Stimulated activated naive CD8-positive, alpha-beta T cell treated with anti-CD3 and anti-CD28 coated beads, Interleukin-15, Interleukin-2, amounts not matched to agents 100 ng/mL and 50 ng/mL, for 24 hours (primary cell): ENCODE results near the gene C2orf72.
A peak's percentile ranks its signal among the peaks of the same experiment; 100 is the strongest.
"Not testable (repeated sequence)": the region's sequence is repeated elsewhere in the genome, so short reads cannot be mapped to it uniquely, and the experiment has no call there.

Experiments
- H3K27ac Mint-ChIP-seq: one replicate; pipeline ENCODE4 v1.8.0; 2021; ENCODE audit warnings: mild to moderate bottlenecking, mixed read lengths
- H3K27me3 Mint-ChIP-seq: one replicate; pipeline ENCODE4 v1.8.0; 2021; ENCODE audit warnings: mixed read lengths
- H3K36me3 Mint-ChIP-seq: one replicate; pipeline ENCODE4 v1.8.0; 2021; ENCODE audit warnings: low read depth, mixed read lengths
- H3K4me1 Mint-ChIP-seq: one replicate; pipeline ENCODE4 v1.8.0; 2021; ENCODE audit warnings: low read depth, mixed read lengths
- H3K4me3 Mint-ChIP-seq: one replicate; pipeline ENCODE4 v1.8.0; 2021; ENCODE audit warnings: mild to moderate bottlenecking, mixed read lengths
- H3K9me3 Mint-ChIP-seq: one replicate; pipeline ENCODE4 v1.8.0; 2021; ENCODE audit warnings: mixed read lengths

C2orf72 gene

DNA sequence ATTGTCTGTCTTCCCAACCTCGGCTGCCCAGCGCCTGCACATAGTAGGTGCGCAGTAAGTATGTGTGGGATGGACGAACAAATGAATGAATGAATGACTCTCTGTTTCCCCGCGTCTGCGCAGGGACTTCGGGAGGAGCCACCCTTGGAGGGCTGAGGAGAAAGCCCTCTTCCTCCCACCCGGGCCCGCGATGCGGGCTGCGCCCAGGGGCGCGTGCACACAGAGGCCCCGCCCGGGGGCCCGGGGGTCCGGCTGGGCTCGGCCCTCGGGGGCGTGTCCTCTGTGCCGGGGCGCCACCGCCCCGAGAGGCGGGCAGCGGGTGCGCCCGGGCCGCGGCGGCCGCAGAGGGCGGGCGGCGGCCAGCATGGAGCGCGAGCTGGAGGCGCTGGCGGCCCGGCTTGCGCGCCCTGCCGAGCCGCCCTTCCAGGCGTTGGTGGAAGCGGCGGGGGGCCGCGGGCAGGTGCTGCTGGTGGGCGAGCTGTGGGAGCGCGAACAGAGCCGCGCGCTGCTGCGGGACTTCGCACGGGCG, at the start of gene C2orf72:
TSS of gene C2orf72 (plus strand) at position 322 of the 529 bp plus-strand sequence. CDS start at position 365, 43 bp downstream.
- H3K4me1 Mint-ChIP-seq = peaks cover 3% of the 10 kb centered on the region
- no peaks in the 10 kb centered on the region for H3K36me3 Mint-ChIP-seq
- H3K9me3 Mint-ChIP-seq = no peaks in the 10 kb centered on the region
- H3K27ac Mint-ChIP-seq = no peak within 1 kb of the TSS
- H3K4me3 Mint-ChIP-seq = peak within 1 kb of the TSS; percentile 33
- H3K27me3 Mint-ChIP-seq = peaks cover 82% of the 10 kb centered on the region

DNA sequence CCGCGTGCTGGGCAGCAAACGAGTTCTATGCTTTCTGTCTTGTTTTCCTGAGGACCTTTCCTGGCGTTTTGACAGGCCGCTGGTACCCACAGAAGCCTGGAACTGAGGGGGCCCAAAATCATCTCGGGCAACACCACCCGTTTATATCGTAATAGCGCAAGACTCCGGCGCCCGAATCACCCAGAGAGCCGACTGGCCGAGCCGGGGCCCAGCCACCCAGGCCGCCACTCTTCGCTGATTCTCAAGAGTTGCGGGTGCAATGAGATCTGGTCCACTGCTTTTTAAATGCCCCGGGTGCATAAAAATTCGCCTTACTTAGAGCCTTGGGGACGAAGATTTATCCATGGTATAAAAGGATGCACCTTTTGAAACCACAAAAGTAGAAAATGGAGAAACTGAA, 47.6 kb upstream of the C2orf72 start:
- Mint-ChIP-seq H3K27me3 (peaks cover 39% of the 10 kb centered on the region), H3K36me3 (no peaks in the 10 kb centered on the region), H3K4me1 (peaks cover 27% of the 10 kb centered on the region), H3K27ac (no peak overlapping the region), H3K4me3 (no peak overlapping the region), H3K9me3 (no peaks in the 10 kb centered on the region)

DNA sequence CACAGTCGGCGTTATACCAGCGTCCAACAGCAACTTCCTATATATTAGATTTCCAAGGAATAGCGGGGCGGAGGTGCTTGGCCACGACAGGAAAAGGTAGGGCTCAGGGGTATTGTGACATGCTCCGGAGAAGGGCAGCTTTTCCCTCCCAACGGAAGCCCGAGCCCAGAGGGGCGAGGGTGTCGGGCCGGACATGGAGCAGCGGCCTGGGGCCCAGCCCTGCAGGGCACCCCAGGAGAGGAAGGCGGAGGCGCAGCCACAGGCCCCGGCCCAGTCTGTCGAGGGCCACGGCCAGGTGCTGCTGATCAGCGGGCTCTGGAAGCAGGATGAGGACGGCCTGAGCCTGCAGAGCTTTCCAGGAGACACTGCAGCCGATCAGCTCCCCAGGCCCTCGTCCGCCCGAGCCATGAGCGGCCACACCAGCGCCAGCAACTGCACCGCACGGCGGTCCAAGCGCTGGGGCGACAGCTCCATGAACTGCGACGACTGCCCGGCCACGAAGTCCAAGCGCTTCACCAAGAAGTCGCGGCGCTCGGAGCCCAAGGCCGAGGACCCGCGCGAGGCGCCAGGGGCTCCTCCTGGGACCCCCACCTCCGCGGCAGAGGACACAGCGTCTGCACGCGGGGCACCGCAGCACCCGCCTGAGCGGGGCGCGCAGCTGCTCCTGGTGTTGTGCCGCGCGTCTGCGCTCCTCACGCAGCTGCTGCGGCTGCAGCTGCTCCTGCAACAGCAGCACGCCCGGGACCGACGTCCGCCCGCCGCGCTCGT, 47.0 kb upstream of the C2orf72 start:
- Mint-ChIP-seq H3K9me3 (no peaks in the 10 kb centered on the region), H3K27ac (no peak overlapping the region), H3K4me3 (no peak overlapping the region), H3K4me1 (peaks cover 21% of the 10 kb centered on the region), H3K27me3 (peaks cover 43% of the 10 kb centered on the region), H3K36me3 (no peaks in the 10 kb centered on the region)

DNA sequence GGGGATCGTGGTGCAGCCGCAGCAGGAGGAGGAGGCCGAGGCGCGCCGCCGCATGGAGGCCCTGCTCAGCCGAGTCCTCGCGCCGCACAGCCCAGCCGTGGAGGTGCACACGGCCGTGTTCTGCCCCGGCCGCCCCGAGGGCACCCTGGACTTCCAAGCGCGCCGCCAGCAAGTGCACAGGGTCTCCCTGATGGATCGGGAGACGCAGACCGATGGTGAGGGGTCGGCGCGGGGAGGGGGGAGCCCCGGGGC, 46.5 kb upstream of the C2orf72 start:
- H3K4me1 Mint-ChIP-seq = peaks cover 16% of the 10 kb centered on the region
- H3K27ac Mint-ChIP-seq = no peak overlapping the region
- H3K4me3 Mint-ChIP-seq = no peak overlapping the region
- H3K27me3 Mint-ChIP-seq = peaks cover 44% of the 10 kb centered on the region
- no peaks in the 10 kb centered on the region for H3K36me3 Mint-ChIP-seq
- no peaks in the 10 kb centered on the region for H3K9me3 Mint-ChIP-seq

DNA sequence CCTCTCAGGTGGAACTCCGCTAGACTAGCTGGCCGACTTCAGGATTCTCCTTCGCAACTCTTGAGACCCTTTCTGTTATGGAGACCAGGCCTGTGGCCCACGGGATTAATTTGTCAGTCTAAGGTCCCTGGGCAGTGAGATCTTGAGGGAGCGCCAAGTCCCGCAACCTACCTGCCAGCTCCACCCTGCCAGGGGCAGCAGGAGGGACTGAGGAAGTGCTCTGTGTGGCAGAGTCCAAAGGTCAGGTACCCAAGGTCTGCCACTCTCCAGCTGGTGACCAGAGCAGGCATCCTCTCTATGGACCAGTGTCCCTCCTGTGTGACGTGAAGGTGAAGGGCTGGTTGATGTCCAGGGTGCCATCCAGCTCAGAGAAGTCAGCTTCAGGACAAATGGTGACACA, 45.7 kb upstream of the C2orf72 start:
- Mint-ChIP-seq H3K27ac (no peak overlapping the region), H3K4me3 (no peak overlapping the region), H3K36me3 (no peaks in the 10 kb centered on the region), H3K27me3 (peaks cover 44% of the 10 kb centered on the region), H3K9me3 (no peaks in the 10 kb centered on the region), H3K4me1 (peaks cover 8% of the 10 kb centered on the region)

DNA sequence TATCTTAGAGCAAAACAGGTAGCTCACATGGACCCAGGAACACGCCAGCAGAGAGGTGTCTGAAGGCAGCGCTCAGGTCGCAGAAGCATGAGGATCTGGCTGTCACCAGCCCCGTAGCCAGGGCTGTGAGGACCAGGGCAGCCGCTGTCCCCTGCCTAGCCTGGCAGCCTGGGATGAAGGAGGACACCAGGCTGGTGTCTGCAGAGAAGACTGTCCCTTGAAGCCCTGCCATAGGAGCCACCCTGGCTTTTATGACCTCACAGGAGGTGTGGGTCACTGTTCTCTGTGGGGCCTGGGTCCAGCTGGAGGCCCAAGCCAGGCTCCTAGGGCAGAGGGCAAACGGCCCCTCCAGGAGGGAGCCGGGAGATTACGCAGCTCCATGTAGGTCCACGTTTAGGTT, 41.5 kb upstream of the C2orf72 start, which contains the start of gene SPATA3:
TSS of gene SPATA3 (plus strand) at position 301 of the 400 bp plus-strand sequence. CDS start 113 bp downstream, outside the sequence.
- H3K36me3 Mint-ChIP-seq = peaks cover 6% of the 10 kb centered on the region
- peaks cover 7% of the 10 kb centered on the region for H3K9me3 Mint-ChIP-seq
- no peaks in the 10 kb centered on the region for H3K4me1 Mint-ChIP-seq
- H3K27ac Mint-ChIP-seq = no peak within 1 kb of the TSS
- no peak within 1 kb of the TSS for H3K4me3 Mint-ChIP-seq
- peaks cover 71% of the 10 kb centered on the region for H3K27me3 Mint-ChIP-seq

DNA sequence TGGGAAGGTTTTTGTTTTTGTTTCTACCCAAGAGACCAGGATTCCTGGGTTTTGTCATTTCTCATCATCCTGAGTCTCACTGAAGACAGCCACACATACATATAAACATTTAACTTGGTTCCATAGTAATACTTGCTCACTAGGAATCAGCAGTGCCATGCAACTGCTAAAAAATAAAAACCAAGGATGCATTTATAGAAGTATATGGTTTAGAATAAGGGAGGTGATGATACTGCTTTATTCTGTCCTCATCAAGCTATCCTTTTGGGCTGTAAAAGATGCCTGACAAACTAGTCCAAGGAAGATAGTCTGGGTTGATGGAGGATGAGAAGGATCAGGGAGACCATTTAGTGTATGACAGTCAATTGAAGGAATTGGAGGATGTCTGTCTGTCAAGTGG, 40.7 kb upstream of the C2orf72 start:
- H3K9me3 Mint-ChIP-seq = peaks cover 7% of the 10 kb centered on the region
- H3K4me1 Mint-ChIP-seq = no peaks in the 10 kb centered on the region
- H3K36me3 Mint-ChIP-seq = peaks cover 6% of the 10 kb centered on the region
- peaks cover 73% of the 10 kb centered on the region for H3K27me3 Mint-ChIP-seq
- no peak overlapping the region for H3K27ac Mint-ChIP-seq
- no peak overlapping the region for H3K4me3 Mint-ChIP-seq

DNA sequence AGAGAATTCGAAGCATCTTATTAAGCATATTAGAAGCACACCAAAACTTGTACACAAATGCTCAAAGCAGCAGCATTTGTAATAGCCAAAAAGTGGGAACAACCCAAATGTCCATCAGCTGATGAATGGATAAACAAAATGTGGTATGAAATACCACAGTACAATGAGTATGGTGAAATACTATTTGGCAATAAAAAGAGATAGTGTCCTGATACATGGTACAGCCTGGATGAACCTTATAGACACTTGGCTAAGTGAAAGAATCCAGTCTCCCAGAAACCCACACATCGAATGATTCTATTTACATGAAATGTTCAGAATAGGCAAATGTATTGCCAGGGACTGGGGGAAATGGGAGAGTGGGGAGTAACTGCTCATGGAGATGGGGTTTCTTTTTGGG, 38.4 kb upstream of the C2orf72 start:
- H3K27ac Mint-ChIP-seq = no peak overlapping the region
- H3K9me3 Mint-ChIP-seq = peaks cover 7% of the 10 kb centered on the region
- H3K4me3 Mint-ChIP-seq = no peak overlapping the region
- no peaks in the 10 kb centered on the region for H3K4me1 Mint-ChIP-seq
- H3K27me3 Mint-ChIP-seq = peaks cover 60% of the 10 kb centered on the region
- H3K36me3 Mint-ChIP-seq = peaks cover 6% of the 10 kb centered on the region

DNA sequence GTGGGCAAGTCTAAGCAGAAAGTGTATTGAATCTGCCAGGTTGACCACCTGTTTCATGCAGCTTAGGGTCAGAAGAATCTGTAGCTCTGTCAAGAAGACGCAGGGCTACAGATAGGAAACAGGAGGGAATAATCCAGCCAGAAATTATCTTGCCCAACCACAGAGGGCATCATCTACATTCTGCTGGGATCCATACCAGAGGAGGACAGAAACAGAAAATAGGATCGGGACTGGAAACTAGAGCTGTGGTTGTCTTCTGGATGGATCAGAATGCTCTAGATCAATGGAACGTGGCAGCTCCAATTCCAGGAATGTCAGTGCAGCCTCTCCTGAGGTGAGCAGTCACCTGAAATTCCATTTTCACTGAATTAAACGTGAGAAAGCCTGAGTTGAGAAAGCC, 37.8 kb upstream of the C2orf72 start:
- Mint-ChIP-seq H3K4me1 (no peaks in the 10 kb centered on the region), H3K27me3 (peaks cover 56% of the 10 kb centered on the region), H3K36me3 (peaks cover 6% of the 10 kb centered on the region)

DNA sequence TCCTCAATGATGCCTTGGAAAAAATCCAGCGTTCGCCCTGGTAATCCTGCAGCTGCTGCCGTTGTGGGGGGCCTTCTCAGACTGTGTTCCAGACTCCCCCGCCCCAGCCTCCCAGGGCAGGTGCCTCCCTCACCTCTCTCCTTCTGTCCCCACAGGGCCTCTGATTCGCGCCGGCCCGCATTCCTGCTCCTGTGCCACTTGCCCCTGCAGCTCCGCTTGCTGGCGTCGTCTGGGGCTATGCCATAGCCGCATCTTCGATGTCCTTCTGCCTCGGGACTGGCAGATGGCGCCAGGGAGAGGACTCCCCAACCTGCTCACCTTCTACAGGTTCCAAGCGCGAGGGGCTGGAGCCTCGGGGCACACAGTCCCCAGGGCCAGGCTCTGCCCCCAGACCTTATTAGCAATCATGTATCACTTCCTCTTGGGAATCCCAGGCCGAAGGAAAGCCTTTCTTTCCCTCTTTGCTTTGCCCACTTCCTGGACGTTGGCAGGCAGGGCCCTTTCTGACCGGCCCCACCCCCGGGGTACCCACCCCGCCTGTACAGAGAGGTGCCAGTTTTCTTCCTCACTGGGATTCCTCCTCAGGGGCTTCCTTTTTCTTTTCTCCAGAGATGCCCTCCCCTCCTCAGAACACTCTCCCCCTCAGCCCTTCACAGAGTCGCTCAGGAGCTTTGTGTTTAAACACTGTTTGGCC, 37.0 kb upstream of the C2orf72 start:
- Mint-ChIP-seq H3K36me3 (peaks cover 6% of the 10 kb centered on the region), H3K4me3 (no peak overlapping the region), H3K4me1 (no peaks in the 10 kb centered on the region), H3K27ac (no peak overlapping the region), H3K9me3 (peaks cover 16% of the 10 kb centered on the region), H3K27me3 (peaks cover 52% of the 10 kb centered on the region)

More for the DNA sequence above, 37.8 kb upstream of the C2orf72 start:
- no peak overlapping the region for H3K27ac Mint-ChIP-seq
- peaks cover 7% of the 10 kb centered on the region for H3K9me3 Mint-ChIP-seq
- H3K4me3 Mint-ChIP-seq = no peak overlapping the region

DNA sequence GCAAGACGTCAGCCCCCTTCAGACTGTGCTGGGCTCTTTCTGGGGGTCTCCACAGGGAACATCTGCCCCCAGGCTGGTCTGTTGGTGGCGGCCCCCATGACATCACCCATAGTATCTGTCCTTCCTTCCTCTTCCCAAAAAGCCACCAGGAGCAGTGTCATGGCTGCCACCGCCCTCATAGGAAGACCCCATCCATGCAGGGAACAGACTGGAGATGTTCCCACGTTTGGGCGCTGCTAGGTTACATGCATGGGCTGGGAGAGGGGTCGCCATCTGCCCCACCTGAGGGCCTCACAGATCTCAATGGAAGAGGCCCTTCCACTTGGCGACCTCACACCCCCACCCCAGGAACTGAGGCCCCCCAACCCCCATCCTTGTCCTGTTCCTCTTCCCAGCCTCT, 36.3 kb upstream of the C2orf72 start:
- Mint-ChIP-seq H3K4me1 (no peaks in the 10 kb centered on the region), H3K9me3 (peaks cover 19% of the 10 kb centered on the region), H3K4me3 (no peak overlapping the region), H3K27ac (no peak overlapping the region), H3K27me3 (peaks cover 51% of the 10 kb centered on the region), H3K36me3 (peaks cover 6% of the 10 kb centered on the region)

DNA sequence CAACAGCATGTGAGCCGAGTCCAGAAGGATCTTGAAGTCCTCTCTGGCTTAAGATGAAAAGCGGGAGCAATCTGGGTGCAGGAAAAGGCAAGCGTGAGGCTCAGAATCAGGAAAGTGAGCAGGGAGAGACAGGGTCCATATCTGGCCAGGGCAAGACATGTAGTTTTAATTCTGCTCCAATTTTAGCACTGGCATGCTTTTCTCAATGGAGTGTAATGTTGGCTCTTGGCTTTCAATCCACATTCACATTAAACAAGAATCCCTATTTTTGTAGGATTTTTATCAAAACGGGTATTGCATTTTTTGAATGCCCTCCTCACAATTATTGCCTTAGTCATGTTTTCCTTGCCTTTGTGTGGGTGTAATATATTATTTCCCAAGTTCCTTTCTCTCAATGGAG, 35.4 kb upstream of the C2orf72 start:
- H3K4me3 Mint-ChIP-seq = no peak overlapping the region
- peaks cover 16% of the 10 kb centered on the region for H3K9me3 Mint-ChIP-seq
- peaks cover 3% of the 10 kb centered on the region for H3K36me3 Mint-ChIP-seq
- peaks cover 48% of the 10 kb centered on the region for H3K27me3 Mint-ChIP-seq
- H3K4me1 Mint-ChIP-seq = no peaks in the 10 kb centered on the region
- H3K27ac Mint-ChIP-seq = no peak overlapping the region

DNA sequence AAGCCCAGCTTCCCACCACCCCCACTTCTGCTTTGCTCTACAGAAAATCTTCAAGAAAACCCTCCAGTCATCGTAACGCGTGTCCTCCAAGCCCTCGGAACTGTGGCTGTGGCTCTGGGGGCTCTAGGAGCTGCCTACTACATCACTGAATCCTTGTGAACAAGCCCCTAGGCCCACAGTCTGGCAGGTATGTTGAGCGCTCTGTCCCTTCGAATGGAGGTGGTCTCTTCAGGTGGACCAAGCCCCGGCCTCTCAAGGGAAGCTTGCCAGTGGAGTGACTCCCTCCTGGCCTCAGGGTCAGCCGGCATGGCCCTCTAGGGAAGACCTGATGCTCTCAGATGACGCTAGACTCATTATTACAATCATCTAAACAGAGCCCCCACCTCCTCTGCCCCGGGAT, 34.7 kb upstream of the C2orf72 start:
- no peak overlapping the region for H3K27ac Mint-ChIP-seq
- H3K36me3 Mint-ChIP-seq = no peaks in the 10 kb centered on the region
- H3K4me3 Mint-ChIP-seq = no peak overlapping the region
- H3K27me3 Mint-ChIP-seq = peaks cover 44% of the 10 kb centered on the region
- H3K4me1 Mint-ChIP-seq = no peaks in the 10 kb centered on the region
- H3K9me3 Mint-ChIP-seq = peaks cover 12% of the 10 kb centered on the region

DNA sequence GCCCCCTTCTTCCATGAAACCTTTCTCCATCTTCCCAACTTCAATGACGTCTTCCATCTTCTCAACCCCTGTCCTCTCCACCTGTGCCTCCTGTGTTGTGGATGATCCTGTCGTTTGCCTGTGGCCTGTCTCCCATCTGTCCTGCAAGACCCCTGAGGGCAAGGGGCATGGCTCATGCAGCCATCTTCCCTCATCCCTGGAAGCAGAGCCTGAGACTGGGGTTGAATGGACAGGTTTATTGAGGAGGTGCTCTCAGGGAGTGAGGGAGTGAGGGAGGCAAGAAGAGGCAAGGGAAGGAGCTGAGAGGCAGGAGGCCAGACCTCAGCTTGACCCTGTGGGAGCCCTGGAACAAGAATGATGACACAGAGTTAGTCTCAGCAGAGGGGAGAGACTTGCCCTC, 34.1 kb upstream of the C2orf72 start:
- no peaks in the 10 kb centered on the region for H3K4me1 Mint-ChIP-seq
- peaks cover 40% of the 10 kb centered on the region for H3K27me3 Mint-ChIP-seq

DNA sequence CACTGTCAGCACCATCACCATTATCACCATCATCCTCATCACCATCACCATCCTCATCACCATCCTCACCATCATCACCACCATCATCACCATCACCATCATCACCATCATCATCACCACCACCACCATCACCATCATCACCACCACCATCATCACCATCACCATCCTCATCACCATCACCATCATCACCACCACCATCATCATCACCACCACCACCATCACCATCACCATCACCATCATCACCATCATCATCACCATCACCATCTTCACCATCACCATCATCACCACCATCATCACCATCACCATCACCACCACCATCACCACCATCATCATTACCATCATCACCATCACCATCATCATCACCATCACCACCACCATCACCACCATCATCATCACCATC, 32.4 kb upstream of the C2orf72 start:
- Mint-ChIP-seq H3K9me3 (peaks cover 12% of the 10 kb centered on the region), H3K27me3 (peaks cover 23% of the 10 kb centered on the region)
- not testable (repeated sequence) for H3K27ac Mint-ChIP-seq, H3K36me3 Mint-ChIP-seq, H3K4me3 Mint-ChIP-seq, H3K4me1 Mint-ChIP-seq

More for the DNA sequence above, 34.1 kb upstream of the C2orf72 start:
- H3K27ac Mint-ChIP-seq = no peak overlapping the region
- no peak overlapping the region for H3K4me3 Mint-ChIP-seq
- peaks cover 12% of the 10 kb centered on the region for H3K9me3 Mint-ChIP-seq
- H3K36me3 Mint-ChIP-seq = no peaks in the 10 kb centered on the region
